ENCODE measurements around the gene SEMA4C.

- no peak for TF ChIP-seq GATA3 (IDR thresholded peaks at IDR 0.05; ENCODE audit: low read depth, low read length)
- TF ChIP-seq GATA2 (IDR thresholded peaks at IDR 0.05; ENCODE audit: low read depth, low read length): no peak
Measured at GRCh38 chr2:96837575-96837974, 32.3 kb downstream of the SEMA4C start.

All from SH-SY5Y (cell line).